ENCODE measurements around the gene CTPS1.

DNA sequence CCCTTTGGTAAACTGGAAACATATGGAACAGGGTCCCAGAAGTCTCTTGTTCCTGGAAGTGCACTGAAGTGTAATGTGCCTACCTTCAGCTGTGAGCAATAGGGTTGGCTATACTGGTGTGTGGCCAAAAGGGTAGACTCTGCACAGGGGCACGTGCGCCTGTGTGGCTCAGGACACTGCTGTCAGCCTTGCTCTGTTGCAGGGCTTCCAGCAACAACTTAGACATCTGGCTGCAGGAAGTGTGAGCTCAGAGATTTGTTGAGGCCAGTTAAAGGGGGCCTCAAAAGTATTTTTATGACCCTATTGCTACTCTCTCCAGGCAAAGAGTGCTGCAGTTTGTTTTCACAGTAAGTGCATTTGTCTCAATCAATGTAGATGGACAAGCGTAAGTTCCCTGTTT is 7.5 kb downstream of the CTPS1 start:
- TF ChIP-seq, protein P1, sequence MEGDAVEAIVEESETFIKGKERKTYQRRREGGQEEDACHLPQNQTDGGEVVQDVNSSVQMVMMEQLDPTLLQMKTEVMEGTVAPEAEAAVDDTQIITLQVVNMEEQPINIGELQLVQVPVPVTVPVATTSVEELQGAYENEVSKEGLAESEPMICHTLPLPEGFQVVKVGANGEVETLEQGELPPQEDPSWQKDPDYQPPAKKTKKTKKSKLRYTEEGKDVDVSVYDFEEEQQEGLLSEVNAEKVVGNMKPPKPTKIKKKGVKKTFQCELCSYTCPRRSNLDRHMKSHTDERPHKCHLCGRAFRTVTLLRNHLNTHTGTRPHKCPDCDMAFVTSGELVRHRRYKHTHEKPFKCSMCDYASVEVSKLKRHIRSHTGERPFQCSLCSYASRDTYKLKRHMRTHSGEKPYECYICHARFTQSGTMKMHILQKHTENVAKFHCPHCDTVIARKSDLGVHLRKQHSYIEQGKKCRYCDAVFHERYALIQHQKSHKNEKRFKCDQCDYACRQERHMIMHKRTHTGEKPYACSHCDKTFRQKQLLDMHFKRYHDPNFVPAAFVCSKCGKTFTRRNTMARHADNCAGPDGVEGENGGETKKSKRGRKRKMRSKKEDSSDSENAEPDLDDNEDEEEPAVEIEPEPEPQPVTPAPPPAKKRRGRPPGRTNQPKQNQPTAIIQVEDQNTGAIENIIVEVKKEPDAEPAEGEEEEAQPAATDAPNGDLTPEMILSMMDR (IDR thresholded peaks at IDR 0.05), result no peak
- TF ChIP-seq EP300 (IDR thresholded peaks at IDR 0.05), result no peak
